IMR-90 (cell line): ENCODE data around the gene RPTOR. TPM values are rescaled to one million over a fixed set of nuclear protein-coding genes. Genes with fewer than 3 reads are reported as not detected.

Experiments
- ATAC-seq: fragments of 200-7000 bp; cut with Tn5 transposase; 2 replicates; pipeline ENCODE4 v1.9.1; 2020; ENCODE audit warnings: low read depth, mild to moderate bottlenecking, moderate library complexity
- BruUV-seq: library from RNA; stranded (reverse); fragments of 400-500 nt; replicated peaks from 2 replicates; lab custom pipeline; 2021; lab: Mats Ljungman, UMichigan
- CTCF ChIA-PET: fragments of 300-600 bp; formaldehyde crosslinking; extraction: SDS; loops from one replicate; lab custom pipeline; 2021; ENCODE audit warnings: antibody characterized with exemption; lab: Yijun Ruan, JAX
- POLR2A ChIA-PET: fragments of 300-600 bp; sonication (Branson Sonifier 250); formaldehyde crosslinking; loops from one replicate; lab custom pipeline; 2022; ENCODE audit warnings: antibody characterized with exemption; ENCODE audit not compliant: unreplicated experiment; lab: Charles Lee
- DNase-seq: peaks from one replicate; pipeline ENCODE4 v3.0.0; 2013
- H2AFZ ChIP-seq: replicated peaks from 2 replicates; pipeline ENCODE3; 2013; ENCODE audit warnings: low read length, mild to moderate bottlenecking; ENCODE audit not compliant: poor library complexity
- H2AK5ac ChIP-seq: 2 replicates; pipeline ENCODE4 v1.6.1; 2013; ENCODE audit warnings: low read depth, low read length, inconsistent platforms
- H2AK9ac ChIP-seq: replicated peaks from 2 replicates; pipeline ENCODE3; 2013; ENCODE audit warnings: mild to moderate bottlenecking, low read depth, low read length, moderate library complexity; ENCODE audit not compliant: poor library complexity
- H2BK120ac ChIP-seq: 2 replicates; pipeline ENCODE4 v1.6.1; 2013; ENCODE audit warnings: low read depth, low read length, inconsistent platforms
- H2BK15ac ChIP-seq: 3 replicates; pipeline ENCODE4 v1.6.1; 2013; ENCODE audit warnings: low read depth, low read length, inconsistent platforms
- H2BK20ac ChIP-seq: 2 replicates; pipeline ENCODE4 v1.6.1; 2013; ENCODE audit warnings: low read depth, mild to moderate bottlenecking, inconsistent platforms, low read length, moderate library complexity
- H2BK5ac ChIP-seq: 2 replicates; pipeline ENCODE4 v1.6.1; 2013; ENCODE audit warnings: mild to moderate bottlenecking, low read depth, low read length, inconsistent platforms; ENCODE audit not compliant: poor library complexity, severe bottlenecking
- H3K14ac ChIP-seq: replicated peaks from 2 replicates; pipeline ENCODE4 v1.6.1; 2013; ENCODE audit warnings: low read depth, low read length, inconsistent platforms
- H3K18ac ChIP-seq: 2 replicates; pipeline ENCODE4 v1.6.1; 2013; ENCODE audit warnings: low read depth, low read length, control low read depth
- H3K23ac ChIP-seq: 2 replicates; pipeline ENCODE4 v1.6.1; 2013; ENCODE audit warnings: low read depth, low read length, inconsistent platforms
- H3K27ac ChIP-seq: 2 replicates; pipeline ENCODE4 v1.5.1; 2013; ENCODE audit warnings: mild to moderate bottlenecking, control low read depth, low read length; ENCODE audit not compliant: insufficient read depth
- H3K27me3 ChIP-seq: 2 replicates; pipeline ENCODE4 v1.6.1; 2013; ENCODE audit warnings: low read length; ENCODE audit not compliant: control insufficient read depth, insufficient read depth
- H3K36me3 ChIP-seq: 2 replicates; pipeline ENCODE4 v1.6.1; 2013; ENCODE audit warnings: low read length, mixed read lengths; ENCODE audit not compliant: control insufficient read depth, insufficient read depth
- H3K4ac ChIP-seq: 2 replicates; pipeline ENCODE4 v1.6.1; 2013; ENCODE audit warnings: low read depth, low read length, inconsistent platforms
- H3K4me1 ChIP-seq: 2 replicates; pipeline ENCODE4 v1.6.1; 2013; ENCODE audit warnings: low read length, mixed read lengths; ENCODE audit not compliant: control insufficient read depth, insufficient read depth
- H3K4me2 ChIP-seq: 2 replicates; pipeline ENCODE4 v1.6.1; 2013; ENCODE audit warnings: low read depth, mild to moderate bottlenecking, control low read depth, low read length, moderate library complexity
- H3K4me3 ChIP-seq: 2 replicates; pipeline ENCODE4 v1.5.1; 2013; ENCODE audit warnings: low read depth, mild to moderate bottlenecking, control low read depth, low read length, moderate library complexity; ENCODE audit not compliant: insufficient read depth
- H3K56ac ChIP-seq: 2 replicates; pipeline ENCODE4 v1.6.1; 2013; ENCODE audit warnings: low read length, inconsistent platforms; ENCODE audit not compliant: insufficient read depth; ENCODE audit errors: extremely low read depth
- H3K79me1 ChIP-seq, 2 experiments: 2 replicates each; pipeline ENCODE4 v1.6.1; 2013; ENCODE audit warnings: low read length in 2 of 2, inconsistent platforms in 1 of 2, low read depth in 1 of 2
- H3K9ac ChIP-seq: 2 replicates; pipeline ENCODE4 v1.6.1; 2013; ENCODE audit warnings: low read depth, low read length, control low read depth
- H3K9me1 ChIP-seq: 2 replicates; pipeline ENCODE4 v1.6.1; 2013; ENCODE audit warnings: low read length, inconsistent platforms; ENCODE audit not compliant: insufficient read depth
- H3K9me3 ChIP-seq: 2 replicates; pipeline ENCODE4 v1.6.1; 2013; ENCODE audit warnings: low read length; ENCODE audit not compliant: control insufficient read depth, insufficient read depth
- H4K20me1 ChIP-seq: 2 replicates; pipeline ENCODE4 v1.6.1; 2013; ENCODE audit warnings: low read length, inconsistent platforms; ENCODE audit not compliant: insufficient read depth
- H4K5ac ChIP-seq: 2 replicates; pipeline ENCODE4 v1.6.1; 2013; ENCODE audit warnings: mild to moderate bottlenecking, low read depth, low read length, control low read depth
- H4K8ac ChIP-seq, 2 experiments: 2 replicates each; pipeline ENCODE4 v1.6.1; 2013; ENCODE audit warnings: low read depth in 2 of 2, low read length in 2 of 2, control low read depth in 1 of 2, inconsistent platforms in 1 of 2
- H4K91ac ChIP-seq: 2 replicates; pipeline ENCODE4 v1.6.1; 2013; ENCODE audit warnings: low read depth, low read length, inconsistent platforms; ENCODE audit not compliant: insufficient read depth
- CEBPB ChIP-seq: IDR thresholded peaks from 2 replicates; pipeline ENCODE4 v1.6.1; 2012; ENCODE audit warnings: low read depth, low read length, improper control_type of control experiment
- CHD1 ChIP-seq: IDR thresholded peaks from 2 replicates; pipeline ENCODE4 v1.6.1; 2012; ENCODE audit warnings: low read depth, low read length, improper control_type of control experiment
- ELK1 ChIP-seq: fragments of 150-350 bp; IDR thresholded peaks from 2 replicates; pipeline ENCODE4 v1.6.1; 2016; ENCODE audit warnings: low read depth, mild to moderate bottlenecking, low read length, moderate library complexity, borderline replicate concordance
- FOS ChIP-seq: fragments of 150-350 bp; IDR thresholded peaks from 2 replicates; pipeline ENCODE4 v1.6.1; 2016; ENCODE audit warnings: low read depth, low read length
- MAFK ChIP-seq: IDR thresholded peaks from 2 replicates; pipeline ENCODE4 v1.6.1; 2012; ENCODE audit warnings: low read depth, low read length, improper control_type of control experiment
- MAZ ChIP-seq: IDR thresholded peaks from 2 replicates; pipeline ENCODE4 v1.6.1; 2012; ENCODE audit warnings: low read depth, mild to moderate bottlenecking, low read length, improper control_type of control experiment, moderate library complexity, borderline replicate concordance
- MXI1 ChIP-seq: IDR thresholded peaks from 2 replicates; pipeline ENCODE4 v1.6.1; 2012; ENCODE audit warnings: low read depth, mild to moderate bottlenecking, low read length, moderate library complexity, borderline replicate concordance
- NFE2L2 ChIP-seq: fragments of 150-350 bp; IDR thresholded peaks from 2 replicates; pipeline ENCODE4 v1.6.1; 2016; ENCODE audit warnings: low read depth, mild to moderate bottlenecking, low read length
- POLR2A ChIP-seq: IDR thresholded peaks from 2 replicates; pipeline ENCODE4 v1.6.1; 2012; ENCODE audit warnings: mild to moderate bottlenecking, low read depth, low read length
- RAD21 ChIP-seq: IDR thresholded peaks from 2 replicates; pipeline ENCODE4 v1.6.1; 2012; ENCODE audit warnings: low read length, improper control_type of control experiment
- RCOR1 ChIP-seq: IDR thresholded peaks from 2 replicates; pipeline ENCODE4 v1.6.1; 2012; ENCODE audit warnings: mild to moderate bottlenecking, low read length, improper control_type of control experiment; ENCODE audit not compliant: insufficient replicate concordance
- RFX5 ChIP-seq: IDR thresholded peaks from 2 replicates; pipeline ENCODE4 v1.8.0; 2012; ENCODE audit warnings: low read depth, mild to moderate bottlenecking, low read length, moderate library complexity
- USF2 ChIP-seq: fragments of 150-350 bp; IDR thresholded peaks from 2 replicates; pipeline ENCODE4 v1.6.1; 2017; ENCODE audit warnings: mild to moderate bottlenecking, antibody characterized with exemption, low read length, low read depth
- WGBS, 2 experiments: methylation state at CpG; one replicate each; pipeline versions ENCODE4 v1.1.5 to v1.1.7; 2013; ENCODE audit warnings: missing lambda C conversion rate in 2 of 2; ENCODE audit not compliant: insufficient read length in 1 of 2; ENCODE audit errors: extremely low coverage in 2 of 2; 5-methylcytosine and 5-hydroxymethylcytosine counted together
- dilution Hi-C: fragments of 300-500 bp; cut with HindIII; formaldehyde crosslinking; loops from one replicate; pipeline ENCODE4 v1.14.3; 2018; ENCODE audit warnings: low sequenced_read_pairs; ENCODE audit not compliant: unreplicated experiment
- in situ Hi-C: fragments of 300-500 bp; cut with MboI; formaldehyde crosslinking; loops from 3 replicates; pipeline ENCODE4 v1.14.3; 2019; ENCODE audit warnings: low sequenced_read_pairs, inconsistent platforms, mixed read lengths
- intact Hi-C: fragments of 100-400 bp; cut with micrococcal nuclease; formaldehyde crosslinking; loops from 2 replicates; pipeline ENCODE4 v1.10.0; 2022
- polyA plus RNA-seq, 3 experiments: library from polyadenylated mRNA; depleted of rRNA; stranded (reverse); fragments of >200 nt; gene quantifications; 2 replicates each; pipeline ENCODE4 v1.2.3, GENCODE V29; 2012; ENCODE audit warnings: low replicate concordance in 1 of 3
- total RNA-seq: library from RNA; depleted of rRNA; stranded (reverse); fragments of >200 nt; gene quantifications from 2 replicates; pipeline ENCODE4 v1.2.3, GENCODE V29; 2012

Gene RPTOR
- total and polyA plus RNA-seq, 2 of the 4 experiments (the other 2 are of a cell fraction): 10.8 to 14.7 TPM

- no peak for TF ChIP-seq RCOR1
- no peak for TF ChIP-seq RFX5
Observed at GRCh38 chr17:80940171-80941123, 395.8 kb downstream of the RPTOR start (continued).

GRCh38 chr17:80941171-80941570 lies 396.5 kb downstream of the RPTOR start:
- Histone ChIP-seq H2AK9ac (no peak overlapping the region), H3K18ac (no peak overlapping the region), H3K36me3 (peaks cover 8% of the 10 kb centered on the region), H3K14ac (no peak overlapping the region), H3K4ac (no peak overlapping the region), H3K9me3 (no peaks in the 10 kb centered on the region), H3K27me3 (no peaks in the 10 kb centered on the region), H3K4me3 (no peak overlapping the region), H2BK20ac (no peak overlapping the region), H2AFZ (no peak overlapping the region), H3K4me2 (no peak overlapping the region), H2BK120ac (no peak overlapping the region), H3K9ac (no peak overlapping the region), H4K91ac (no peak overlapping the region), H3K56ac (no peak overlapping the region), H2AK5ac (no peak overlapping the region), H3K9me1 (peaks cover 8% of the 10 kb centered on the region; the same call in 1 of the 2 replicates), H3K23ac (no peak overlapping the region), H3K79me1 (no peaks in the 10 kb centered on the region; a peak in 1 of 4 replicates), H4K20me1 (no peaks in the 10 kb centered on the region), H3K27ac (no peak overlapping the region), H4K8ac (no peak overlapping the region), H2BK5ac (no peak overlapping the region), H4K5ac (no peak overlapping the region), H3K4me1 (peaks cover 11% of the 10 kb centered on the region), H2BK15ac (no peak overlapping the region)
- dilution Hi-C loops (no loop called here), in situ Hi-C loops (no loop called here), intact Hi-C loops (no loop called here)
- TF ChIP-seq NFE2L2 (no peak), USF2 (no peak), RFX5 (no peak), MAFK (no peak), ELK1 (no peak), MXI1 (no peak), RCOR1 (no peak), RAD21 (no peak), POLR2A (no peak), MAZ (no peak), CHD1 (no peak), FOS (no peak), CEBPB (no peak)
- no TSS peak for BruUV-seq
- ATAC-seq (no peak), DNase-seq (no peak)
- 85% methylated on average over 4 of the region's 12 CpGs; no CpG with 5 or more reads in 1 of the 2 experiments for WGBS, 2 experiments
- POLR2A ChIA-PET: no interaction called here
- CTCF ChIA-PET: interaction anchor here (1.3 kb wide), 2 partner anchors 10 to 42 kb away, joined by 3 read pairs; no protein-coding TSS in a partner anchor
